ENCODE results near the gene CIRBP. TPM values are rescaled to one million over a fixed set of nuclear protein-coding genes. Genes with fewer than 3 reads are reported as not detected.

Gene CIRBP
- total and polyA plus RNA-seq, 2 of the 13 experiments (the other 11 are each of a cell fraction or from before 2014, with no cell fraction given): 133 to 140 TPM

GRCh38 chr19:1269478-1270212, 513 bp downstream of the CIRBP start (continued):
- TF ChIP-seq ZBTB43 (CRISPR knock-in tag; conservative IDR thresholded peaks at IDR 0.05) (no peak), GABPB1 (CRISPR knock-in tag; IDR thresholded peaks at IDR 0.05) (peak; percentile 65), ZBTB33 (CRISPR knock-in tag; IDR thresholded peaks at IDR 0.05) (no peak), ZNF124 (CRISPR knock-in tag; IDR thresholded peaks at IDR 0.05) (no peak), ZNF12 (CRISPR knock-in tag; IDR thresholded peaks at IDR 0.05) (no peak), ELK4 (CRISPR knock-in tag; IDR thresholded peaks at IDR 0.05; ENCODE audit: borderline replicate concordance) (no peak), IRX3 (CRISPR knock-in tag; IDR thresholded peaks at IDR 0.05; ENCODE audit: borderline replicate concordance, low read depth) (no peak), ZBTB49 (CRISPR knock-in tag; IDR thresholded peaks at IDR 0.05; ENCODE audit: borderline replicate concordance) (no peak), ARNTL (CRISPR knock-in tag; IDR thresholded peaks at IDR 0.05) (peak; percentile 3; the same call in 1 of the 2 replicates), RERE (CRISPR knock-in tag; IDR thresholded peaks at IDR 0.05; ENCODE audit: low read depth) (no peak), ZBTB20 (CRISPR knock-in tag; IDR thresholded peaks at IDR 0.05; ENCODE audit: borderline replicate concordance, low read depth) (no peak), MLXIP (CRISPR knock-in tag; IDR thresholded peaks at IDR 0.05; ENCODE audit: borderline replicate concordance) (no peak)

Measured in HepG2 (cell line).